ENCODE data around the gene CCDC148. TPM values are rescaled to one million over a fixed set of nuclear protein-coding genes. Genes with fewer than 3 reads are reported as not detected.

The CCDC148 gene
- total RNA-seq, 1 donor from 2014 or later: 0.36 TPM

Other genes starting within 250 kb of the CCDC148 start
- gene PKP4, start 199 bp upstream of the CCDC148 start, total RNA-seq: 28.4 and 30.3 TPM in 2 replicates

All from activated T-helper 1 cell treated with anti-CD3 and anti-CD28 coated beads, Interleukin-12 subunit alpha, Interleukin-12 subunit beta, Interleukin-2, Interleukin-4 antibody, amounts not matched to agents 30 ng/mL and 10 ng/mL and 1 ng/mL, durations not matched to agents 14 hours and 24 hours and 36 hours (primary cell).